ENCODE data around the gene SIK2.

Gene SIK2

DNA sequence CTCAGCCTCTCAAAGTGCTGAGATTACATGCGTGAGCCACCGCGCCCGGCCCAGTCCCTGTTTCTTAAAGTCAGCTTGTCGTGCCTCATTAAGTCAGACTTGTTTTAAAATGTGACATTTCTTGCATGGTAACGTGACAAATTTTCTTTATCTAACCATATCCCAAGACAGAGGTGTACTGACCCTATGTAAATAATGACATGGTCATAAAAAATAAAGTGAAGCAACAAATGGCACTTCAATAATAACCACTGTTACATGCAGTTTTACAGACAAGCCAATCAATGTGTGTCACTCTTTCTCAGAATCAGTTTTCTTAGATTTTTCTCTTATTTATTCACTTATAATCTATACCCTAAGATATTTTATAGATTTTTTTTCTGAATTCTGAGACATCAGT, 26.5 kb upstream of the SIK2 start:
- no peaks in the 10 kb centered on the region for H3K36me3 ChIP-seq (ENCODE audit: low read depth)
- no peak for DNase-seq (ENCODE audit: low spot score)
- no peaks in the 10 kb centered on the region for H3K27me3 ChIP-seq (ENCODE audit: insufficient read depth, poor library complexity, severe bottlenecking)
- no peaks in the 10 kb centered on the region for H3K9me3 ChIP-seq (ENCODE audit: severe bottlenecking)
- TF ChIP-seq CTCF (IDR thresholded peaks at IDR 0.05; ENCODE audit: poor library complexity, severe bottlenecking) = no peak
- H3K27ac ChIP-seq (ENCODE audit: poor library complexity, severe bottlenecking) = no peak overlapping the region
- H3K4me1 ChIP-seq (ENCODE audit: insufficient read depth, poor library complexity, severe bottlenecking) = no peaks in the 10 kb centered on the region
- no peak overlapping the region for H3K4me3 ChIP-seq (ENCODE audit: severe bottlenecking)
- ATAC-seq (ENCODE audit: low read depth) = no peak

DNA sequence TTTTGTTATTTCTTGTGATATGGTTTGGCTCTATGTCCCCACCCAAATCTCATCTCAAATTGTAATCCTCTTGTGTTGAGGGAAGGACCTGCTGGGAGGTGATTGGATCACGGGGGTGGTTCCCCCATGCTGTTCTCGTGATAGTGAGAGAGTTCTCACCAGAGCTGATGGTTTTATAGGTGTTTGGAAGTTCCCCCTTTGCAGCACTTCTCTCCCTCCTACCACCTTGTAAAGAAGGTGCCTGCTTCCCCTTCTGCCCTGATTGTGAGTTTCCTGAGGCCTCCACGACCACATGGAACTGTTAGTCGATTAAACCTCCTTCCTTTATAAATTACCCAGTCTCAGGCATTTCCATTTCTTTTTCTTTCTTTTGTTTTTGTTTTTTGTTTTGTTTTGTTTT, 24.4 kb upstream of the SIK2 start:
- H3K27me3 ChIP-seq (ENCODE audit: insufficient read depth, poor library complexity, severe bottlenecking) = no peaks in the 10 kb centered on the region
- no peak overlapping the region for H3K27ac ChIP-seq (ENCODE audit: poor library complexity, severe bottlenecking)
- H3K4me1 ChIP-seq (ENCODE audit: insufficient read depth, poor library complexity, severe bottlenecking) = no peaks in the 10 kb centered on the region
- H3K9me3 ChIP-seq (ENCODE audit: severe bottlenecking) = no peaks in the 10 kb centered on the region
- no peaks in the 10 kb centered on the region for H3K36me3 ChIP-seq (ENCODE audit: low read depth)
- ATAC-seq (ENCODE audit: low read depth) = no peak
- TF ChIP-seq CTCF (IDR thresholded peaks at IDR 0.05; ENCODE audit: poor library complexity, severe bottlenecking) = no peak
- no peak for DNase-seq (ENCODE audit: low spot score)
- H3K4me3 ChIP-seq (ENCODE audit: severe bottlenecking) = no peak overlapping the region

- TF ChIP-seq CTCF (IDR thresholded peaks at IDR 0.05; ENCODE audit: poor library complexity, severe bottlenecking) = no peak
- Histone ChIP-seq H3K4me1 (ENCODE audit: insufficient read depth, poor library complexity, severe bottlenecking) (no peaks in the 10 kb centered on the region), H3K27me3 (ENCODE audit: insufficient read depth, poor library complexity, severe bottlenecking) (no peaks in the 10 kb centered on the region), H3K4me3 (ENCODE audit: severe bottlenecking) (no peak overlapping the region), H3K9me3 (ENCODE audit: severe bottlenecking) (no peaks in the 10 kb centered on the region), H3K36me3 (ENCODE audit: low read depth) (no peaks in the 10 kb centered on the region), H3K27ac (ENCODE audit: poor library complexity, severe bottlenecking) (no peak overlapping the region)
- ATAC-seq (ENCODE audit: low read depth) (no peak), DNase-seq (ENCODE audit: low spot score) (no peak)
Observed at GRCh38 chr11:111581341-111581740, 20.9 kb upstream of the SIK2 start.

GRCh38 chr11:111582163-111582562, 20.1 kb upstream of the SIK2 start:
- TF ChIP-seq CTCF (IDR thresholded peaks at IDR 0.05; ENCODE audit: poor library complexity, severe bottlenecking) = no peak
- Histone ChIP-seq H3K36me3 (ENCODE audit: low read depth) (no peaks in the 10 kb centered on the region), H3K27ac (ENCODE audit: poor library complexity, severe bottlenecking) (no peak overlapping the region), H3K9me3 (ENCODE audit: severe bottlenecking) (no peaks in the 10 kb centered on the region), H3K4me3 (ENCODE audit: severe bottlenecking) (no peak overlapping the region), H3K4me1 (ENCODE audit: insufficient read depth, poor library complexity, severe bottlenecking) (no peaks in the 10 kb centered on the region), H3K27me3 (ENCODE audit: insufficient read depth, poor library complexity, severe bottlenecking) (no peaks in the 10 kb centered on the region)
- no peak for DNase-seq (ENCODE audit: low spot score)
- ATAC-seq (ENCODE audit: low read depth) = no peak

- Histone ChIP-seq H3K4me3 (ENCODE audit: severe bottlenecking) (no peak overlapping the region), H3K36me3 (ENCODE audit: low read depth) (no peaks in the 10 kb centered on the region), H3K27me3 (ENCODE audit: insufficient read depth, poor library complexity, severe bottlenecking) (no peaks in the 10 kb centered on the region), H3K9me3 (ENCODE audit: severe bottlenecking) (no peaks in the 10 kb centered on the region), H3K4me1 (ENCODE audit: insufficient read depth, poor library complexity, severe bottlenecking) (no peaks in the 10 kb centered on the region), H3K27ac (ENCODE audit: poor library complexity, severe bottlenecking) (no peak overlapping the region)
- ATAC-seq (ENCODE audit: low read depth) = no peak
- DNase-seq (ENCODE audit: low spot score) = no peak
- TF ChIP-seq CTCF (IDR thresholded peaks at IDR 0.05; ENCODE audit: poor library complexity, severe bottlenecking) = no peak
Observed at GRCh38 chr11:111582881-111583280, 19.4 kb upstream of the SIK2 start.
